PC-3 (cell line): ENCODE results near the gene SMU1.

Experiments
- EZH2 ChIP-seq: fragments of 300-600 bp; sonication (generic); IDR thresholded peaks from one replicate; pipeline ENCODE4 v1.6.1; 2017; ENCODE audit warnings: antibody characterized with exemption, mild to moderate bottlenecking, low read length; ENCODE audit not compliant: unreplicated experiment
- TF ChIP-seq, protein P1 (sequence below): fragments of 300-600 bp; sonication (generic); conservative IDR thresholded peaks from 2 replicates; pipeline ENCODE4 v1.5.1; 2017; ENCODE audit warnings: antibody characterized with exemption, low read depth, mild to moderate bottlenecking, low read length

DNA sequence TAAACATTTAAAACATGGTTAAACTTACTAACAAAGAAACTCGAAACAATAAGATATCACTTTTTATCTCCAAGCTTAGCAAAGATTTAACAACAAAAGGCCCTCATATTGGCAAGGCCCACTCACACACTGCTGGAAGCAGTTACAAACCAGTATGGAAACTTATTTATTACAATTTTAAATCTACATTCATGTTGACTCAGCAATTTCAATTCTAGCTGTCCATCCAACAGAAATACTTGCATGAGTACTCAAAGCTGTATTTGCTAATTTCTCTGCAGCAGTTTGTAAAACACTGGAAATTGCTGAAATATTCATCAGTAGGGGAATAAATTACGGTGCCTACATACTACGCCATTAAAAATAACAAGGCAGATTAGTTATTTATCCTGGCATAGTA lies 54.2 kb downstream of the SMU1 start:
- TF ChIP-seq, protein P1, sequence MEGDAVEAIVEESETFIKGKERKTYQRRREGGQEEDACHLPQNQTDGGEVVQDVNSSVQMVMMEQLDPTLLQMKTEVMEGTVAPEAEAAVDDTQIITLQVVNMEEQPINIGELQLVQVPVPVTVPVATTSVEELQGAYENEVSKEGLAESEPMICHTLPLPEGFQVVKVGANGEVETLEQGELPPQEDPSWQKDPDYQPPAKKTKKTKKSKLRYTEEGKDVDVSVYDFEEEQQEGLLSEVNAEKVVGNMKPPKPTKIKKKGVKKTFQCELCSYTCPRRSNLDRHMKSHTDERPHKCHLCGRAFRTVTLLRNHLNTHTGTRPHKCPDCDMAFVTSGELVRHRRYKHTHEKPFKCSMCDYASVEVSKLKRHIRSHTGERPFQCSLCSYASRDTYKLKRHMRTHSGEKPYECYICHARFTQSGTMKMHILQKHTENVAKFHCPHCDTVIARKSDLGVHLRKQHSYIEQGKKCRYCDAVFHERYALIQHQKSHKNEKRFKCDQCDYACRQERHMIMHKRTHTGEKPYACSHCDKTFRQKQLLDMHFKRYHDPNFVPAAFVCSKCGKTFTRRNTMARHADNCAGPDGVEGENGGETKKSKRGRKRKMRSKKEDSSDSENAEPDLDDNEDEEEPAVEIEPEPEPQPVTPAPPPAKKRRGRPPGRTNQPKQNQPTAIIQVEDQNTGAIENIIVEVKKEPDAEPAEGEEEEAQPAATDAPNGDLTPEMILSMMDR: no peak
- no peak for TF ChIP-seq EZH2
